Embryonic facial prominence (tissue), 1 donor: ENCODE measurements around the gene TFDP1.

Experiments used
- DNase-seq: peaks from one replicate; pipeline ENCODE4 v3.0.0-alpha.2; 2016; ENCODE audit errors: extremely low spot score

TFDP1 gene

GRCh38 chr13:113597391-113598080 is 13.0 kb downstream of the TFDP1 start:
- DNase-seq, result no peak

DNA sequence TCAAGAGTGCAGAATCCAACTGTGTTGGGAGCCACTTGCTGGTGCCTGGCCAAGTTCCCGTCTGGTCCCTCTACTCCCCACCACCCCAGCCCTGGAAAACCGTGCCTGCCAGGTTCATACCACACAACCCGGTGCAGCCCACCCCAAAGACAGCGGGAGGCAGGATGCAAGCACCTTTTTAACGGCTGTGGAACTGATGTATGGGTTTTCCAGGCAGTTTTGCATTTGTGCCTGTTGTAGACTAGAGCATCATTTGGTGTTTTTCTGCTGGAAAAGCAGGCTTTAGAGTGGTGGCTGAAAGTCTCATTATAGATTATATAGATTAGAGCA is 13.5 kb downstream of the TFDP1 start:
- DNase-seq, result no peak

GRCh38 chr13:113598481-113598880 is 13.9 kb downstream of the TFDP1 start:
- DNase-seq, result no peak

DNA sequence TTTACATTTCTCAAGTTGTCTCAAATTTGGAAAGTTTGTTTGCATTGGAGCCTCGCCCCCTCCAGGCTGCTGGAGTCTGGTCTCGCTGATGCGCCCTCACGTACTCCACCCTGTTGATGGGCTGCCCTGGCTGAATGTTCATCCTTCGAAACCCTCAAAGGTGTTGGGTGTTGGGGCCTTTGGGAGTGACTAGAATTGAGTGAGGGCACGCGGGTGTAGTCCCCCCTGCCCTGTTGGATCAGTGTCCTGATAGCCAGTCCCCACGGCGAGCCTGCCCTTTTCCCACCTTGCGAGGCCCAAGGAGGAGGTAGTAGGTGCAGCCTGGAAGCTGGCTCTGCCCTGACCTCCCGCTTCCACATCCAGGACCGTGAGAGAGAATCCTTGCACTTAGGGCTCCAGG is 14.8 kb downstream of the TFDP1 start:
- no peak for DNase-seq

DNA sequence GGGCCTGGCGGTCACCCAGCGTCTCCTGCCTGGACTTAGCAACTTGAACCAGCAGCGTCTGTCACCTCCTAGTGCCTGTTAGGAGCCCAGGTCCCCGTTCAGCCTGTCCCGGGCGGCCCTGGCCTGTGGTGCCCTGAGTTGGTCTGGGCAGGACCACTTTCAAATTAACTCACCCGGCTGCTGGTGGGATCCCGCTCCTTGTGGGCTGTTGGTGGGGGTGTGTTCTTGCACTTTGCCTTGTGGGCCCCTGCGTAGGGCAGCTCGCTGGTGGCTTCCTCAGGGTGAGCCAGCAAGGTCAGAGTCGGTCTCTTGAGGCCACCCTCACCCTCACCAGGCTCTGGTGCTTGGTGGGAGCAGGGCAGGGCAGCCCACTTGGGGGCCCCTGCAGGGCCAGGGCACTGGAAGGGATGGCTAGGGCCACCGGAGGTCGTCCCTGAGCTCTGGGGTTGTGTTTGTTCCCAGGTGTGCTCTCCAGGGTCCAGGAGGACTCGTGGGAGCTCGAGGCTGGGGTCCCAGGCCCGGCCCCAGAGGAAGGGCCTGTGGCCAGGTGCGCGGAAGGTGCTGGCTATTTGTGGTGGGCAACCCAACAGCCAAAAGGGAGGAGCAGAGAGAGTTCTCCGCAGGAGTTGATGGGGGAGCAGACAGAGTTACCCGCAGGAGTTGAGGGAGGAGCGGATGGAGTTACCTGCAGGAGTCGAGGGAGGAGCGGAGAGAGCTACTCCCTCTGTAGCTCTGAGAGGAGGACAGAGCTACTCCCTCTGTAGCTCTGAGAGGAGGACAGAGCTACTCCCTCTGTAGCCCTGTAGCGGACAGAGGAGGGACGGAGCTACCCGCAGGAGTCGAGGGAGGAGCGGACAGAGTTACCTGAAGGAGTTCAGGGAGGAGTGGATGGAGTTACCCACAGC is 16.9 kb downstream of the TFDP1 start:
- no peak for DNase-seq

GRCh38 chr13:113602291-113602988 is 17.9 kb downstream of the TFDP1 start:
- DNase-seq, result no peak

DNA sequence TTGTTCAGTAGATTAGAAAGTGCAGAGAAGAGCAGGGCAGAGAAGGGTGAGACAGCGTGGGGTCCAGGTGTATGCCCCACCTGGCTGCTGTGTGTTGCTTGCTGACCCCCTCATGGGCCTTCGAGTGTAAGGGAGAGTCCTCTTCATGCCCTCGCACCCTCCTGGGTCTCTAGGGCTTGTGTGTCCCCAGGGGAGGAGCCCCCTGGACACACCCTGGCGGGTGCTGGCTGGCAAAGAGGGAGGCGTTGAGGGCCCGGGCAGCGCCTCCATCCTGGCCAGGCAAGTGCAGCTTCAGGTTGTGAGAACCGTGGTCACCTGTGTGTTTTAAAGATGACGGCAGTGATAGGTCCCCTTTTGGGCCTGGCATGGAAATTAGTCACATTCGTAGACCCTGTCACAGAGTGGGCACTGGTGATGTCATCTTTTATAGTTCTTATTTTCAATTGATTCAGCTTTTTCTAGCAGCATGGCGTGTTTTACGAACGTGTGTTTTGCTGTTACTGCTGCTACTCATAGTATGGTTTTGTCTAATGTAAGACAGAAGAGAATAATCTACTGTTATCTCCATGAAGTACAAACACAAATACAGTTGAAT is 18.7 kb downstream of the TFDP1 start:
- no peak for DNase-seq

- no peak for DNase-seq
Observed at GRCh38 chr13:113604186-113604585, 19.6 kb downstream of the TFDP1 start.

- DNase-seq, result no peak
Observed at GRCh38 chr13:113605461-113605860, 20.9 kb downstream of the TFDP1 start.

DNA sequence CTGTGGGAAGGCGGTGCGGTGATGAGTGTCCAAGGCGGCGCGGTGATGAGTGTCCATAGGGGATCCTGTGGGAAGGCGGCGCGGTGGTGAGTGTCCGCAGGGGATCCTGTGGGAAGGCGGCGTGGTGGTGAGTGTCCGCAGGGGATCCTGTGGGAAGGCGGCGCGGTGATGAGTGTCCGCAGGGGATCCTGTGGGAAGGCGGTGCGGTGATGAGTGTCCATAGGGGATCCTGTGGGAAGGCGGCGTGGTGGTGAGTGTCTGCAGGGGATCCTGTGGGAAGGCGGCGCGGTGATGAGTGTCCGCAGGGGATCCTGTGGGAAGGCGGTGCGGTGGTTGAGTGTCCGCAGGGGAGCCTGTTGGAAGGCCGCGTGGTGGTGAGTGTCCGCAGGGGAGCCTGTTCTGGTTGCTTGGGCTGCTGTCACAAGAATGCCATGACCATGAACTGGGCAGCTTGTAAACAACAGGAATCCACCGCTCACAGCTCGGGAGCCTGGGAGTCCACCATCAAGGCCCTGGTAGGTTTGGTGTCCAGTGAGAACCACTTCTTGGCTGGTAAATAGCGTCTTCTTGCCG is 21.4 kb downstream of the TFDP1 start:
- no peak for DNase-seq

DNA sequence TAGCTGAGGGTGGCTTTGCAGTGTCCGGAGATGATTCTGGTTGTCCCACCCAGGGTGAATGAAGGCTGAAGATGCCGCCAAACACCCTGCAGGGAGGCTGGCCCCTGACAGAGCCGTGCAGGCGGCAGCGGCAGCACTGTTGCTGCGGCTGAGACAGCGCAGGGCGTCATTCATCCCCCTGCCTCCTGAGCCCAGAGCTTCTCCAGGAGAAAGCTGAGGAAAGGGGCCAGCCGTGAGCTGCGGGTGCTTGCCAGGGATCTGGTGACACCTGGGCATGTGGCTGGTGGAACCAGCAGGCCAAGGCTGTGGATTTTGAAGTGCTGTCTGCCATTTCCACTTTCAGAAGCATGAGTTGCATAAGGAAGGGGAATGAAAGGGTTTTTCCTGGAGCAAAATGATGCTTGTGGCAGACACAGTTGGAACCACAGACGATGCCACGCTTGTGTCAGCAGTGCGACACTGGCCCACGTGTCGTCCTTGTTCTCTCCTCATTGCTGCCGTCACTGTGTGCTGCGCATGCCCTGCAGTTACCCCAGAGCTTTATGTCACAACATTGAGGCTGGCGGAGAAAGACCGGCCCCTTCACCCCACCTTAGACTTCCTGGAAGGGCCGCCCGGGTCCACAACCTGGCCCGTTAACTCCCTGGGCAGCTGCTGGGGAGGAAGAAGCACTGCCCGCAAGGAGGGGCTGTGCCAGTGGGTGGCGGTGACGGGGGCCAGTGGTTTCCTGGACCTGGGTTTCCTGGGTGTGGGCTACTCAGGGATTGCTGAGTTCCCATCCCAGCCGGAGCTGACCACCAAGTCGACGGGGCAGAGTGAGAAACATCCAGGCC is 22.7 kb downstream of the TFDP1 start:
- DNase-seq, result no peak

- no peak for DNase-seq
Observed at GRCh38 chr13:113607889-113608635, 23.5 kb downstream of the TFDP1 start.

GRCh38 chr13:113608967-113609533 is 24.5 kb downstream of the TFDP1 start:
- no peak for DNase-seq

GRCh38 chr13:113609616-113610015 is 25.1 kb downstream of the TFDP1 start:
- DNase-seq, result no peak

DNA sequence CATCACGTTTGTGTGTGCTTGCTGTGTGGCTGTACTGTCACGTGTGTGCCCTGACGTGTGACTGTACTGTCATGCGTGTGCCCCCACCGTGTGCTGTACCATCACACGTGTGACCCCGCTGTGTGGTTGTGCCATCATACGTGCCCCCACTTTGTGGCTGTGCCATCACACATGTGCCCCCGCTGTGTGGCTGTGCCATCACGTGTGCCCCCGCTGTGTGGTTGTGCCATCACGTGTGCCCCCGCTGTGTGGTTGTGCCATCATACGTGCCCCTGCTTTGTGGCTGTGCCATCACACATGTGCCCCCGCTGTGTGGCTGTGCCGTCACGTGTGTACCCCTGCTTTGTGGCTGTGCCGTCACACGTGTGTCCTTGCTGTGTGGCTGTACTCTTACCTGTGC is 25.7 kb downstream of the TFDP1 start:
- no peak for DNase-seq

GRCh38 chr13:113611996-113612395 is 27.4 kb downstream of the TFDP1 start:
- DNase-seq, result no peak

DNA sequence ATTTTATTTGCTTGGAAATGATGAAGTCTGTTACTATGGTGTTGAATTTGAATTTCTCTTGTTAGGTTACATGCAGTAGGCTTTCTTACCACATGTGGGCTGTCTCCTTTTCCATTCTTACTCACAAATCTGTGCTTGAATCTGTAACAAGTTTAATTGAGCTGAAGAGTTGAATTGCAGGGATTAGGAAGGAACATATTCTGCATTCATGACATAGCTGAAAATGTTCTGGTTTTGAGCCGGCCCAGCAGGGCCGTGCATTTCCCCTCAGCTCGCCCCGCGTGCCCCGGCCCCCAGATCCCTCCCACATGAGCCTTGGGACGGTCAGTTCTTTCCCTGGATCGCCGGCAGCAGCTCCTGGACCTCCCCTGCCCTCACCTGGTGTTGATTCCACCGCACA is 28.1 kb downstream of the TFDP1 start:
- DNase-seq, result no peak

GRCh38 chr13:113613789-113614379 is 29.3 kb downstream of the TFDP1 start:
- no peak for DNase-seq

GRCh38 chr13:113616281-113616906 is 31.8 kb downstream of the TFDP1 start:
- DNase-seq, result no peak
